GM23338 (cell line): ENCODE results near the gene RIMS1. TPM values are rescaled to one million over a fixed set of nuclear protein-coding genes. Genes with fewer than 3 reads are reported as not detected.

Experiments
- ATAC-seq: fragments of 200-7000 bp; cut with Tn5 transposase; 3 replicates; pipeline ENCODE4 v1.9.1; 2020
- DNase-seq: peaks from one replicate; pipeline ENCODE4 v3.0.0-alpha.2; 2015; ENCODE audit warnings: low spot score
- H2AFZ ChIP-seq: fragments of 200-600 bp; sonication (generic); 2 replicates; pipeline ENCODE4 v1.8.0; 2016; ENCODE audit warnings: antibody characterized with exemption, mild to moderate bottlenecking, moderate library complexity
- H3F3A ChIP-seq: fragments of 200-600 bp; sonication (generic); replicated peaks from 2 replicates; pipeline ENCODE4 v1.8.0; 2017; ENCODE audit warnings: antibody characterized with exemption, mixed run types, low read depth
- H3K27ac ChIP-seq: fragments of 200-600 bp; sonication (generic); 2 replicates; pipeline ENCODE4 v1.6.1; 2016; ENCODE audit warnings: low read depth
- H3K27me3 ChIP-seq: fragments of 200-600 bp; sonication (generic); 2 replicates; pipeline ENCODE4 v1.8.0; 2016; ENCODE audit warnings: mild to moderate bottlenecking, mixed run types, moderate library complexity; ENCODE audit not compliant: insufficient read depth
- H3K36me3 ChIP-seq: fragments of 200-600 bp; sonication (generic); 2 replicates; pipeline ENCODE4 v1.8.0; 2016; ENCODE audit warnings: mild to moderate bottlenecking; ENCODE audit not compliant: insufficient read depth
- H3K4me1 ChIP-seq: fragments of 200-600 bp; sonication (generic); 2 replicates; pipeline ENCODE4 v1.8.0; 2016; ENCODE audit warnings: mild to moderate bottlenecking, moderate library complexity; ENCODE audit not compliant: insufficient read depth
- H3K4me2 ChIP-seq: fragments of 200-600 bp; sonication (generic); 2 replicates; pipeline ENCODE4 v1.7.1; 2017; ENCODE audit warnings: mixed run types
- H3K4me3 ChIP-seq: fragments of 200-600 bp; sonication (generic); 2 replicates; pipeline ENCODE4 v1.6.1; 2016; ENCODE audit warnings: mixed run types
- H3K79me2 ChIP-seq: fragments of 200-600 bp; sonication (generic); replicated peaks from 2 replicates; pipeline ENCODE4 v1.8.0; 2017; ENCODE audit warnings: mild to moderate bottlenecking; ENCODE audit not compliant: insufficient read depth
- H3K9me2 ChIP-seq: fragments of 200-600 bp; sonication (generic); 2 replicates; pipeline ENCODE4 v1.8.0; 2017; ENCODE audit not compliant: insufficient read depth
- H4K20me1 ChIP-seq: fragments of 200-600 bp; sonication (generic); replicated peaks from 2 replicates; pipeline ENCODE4 v1.8.0; 2017; ENCODE audit warnings: mild to moderate bottlenecking; ENCODE audit not compliant: insufficient read depth
- H3K27ac Mint-ChIP-seq: 2 replicates; pipeline ENCODE4 v1.8.0; 2020; ENCODE audit warnings: inconsistent platforms, mild to moderate bottlenecking, moderate library complexity, mixed read lengths
- H3K27me3 Mint-ChIP-seq: 3 replicates; pipeline ENCODE4 v1.8.0; 2022; ENCODE audit warnings: low read depth, mild to moderate bottlenecking, moderate library complexity, mixed read lengths, inconsistent platforms; ENCODE audit not compliant: insufficient read depth, poor library complexity
- H3K36me3 Mint-ChIP-seq: 3 replicates; pipeline ENCODE4 v1.8.0; 2021; ENCODE audit warnings: low read depth, mild to moderate bottlenecking, inconsistent platforms, moderate library complexity, mixed read lengths
- H3K4me1 Mint-ChIP-seq: 3 replicates; pipeline ENCODE4 v1.8.0; 2020; ENCODE audit warnings: mild to moderate bottlenecking, inconsistent platforms, mixed read lengths
- H3K4me3 Mint-ChIP-seq: 3 replicates; pipeline ENCODE4 v1.8.0; 2021; ENCODE audit warnings: moderate library complexity, mild to moderate bottlenecking, inconsistent platforms, mixed read lengths
- H3K9me3 Mint-ChIP-seq: 3 replicates; pipeline ENCODE4 v1.8.0; 2020; ENCODE audit warnings: moderate library complexity, mild to moderate bottlenecking, inconsistent platforms, mixed read lengths
- CREB1 ChIP-seq: fragments of 250-450 bp; sonication (Bioruptor Pico); IDR thresholded peaks from 2 replicates; pipeline ENCODE4 v1.5.0; 2020; ENCODE audit warnings: low read depth, mild to moderate bottlenecking, moderate library complexity
- EZH2phosphoT487 ChIP-seq: fragments of 200-600 bp; sonication (generic); IDR thresholded peaks from one replicate; pipeline ENCODE4 v1.8.1; 2018; ENCODE audit warnings: antibody characterized with exemption; ENCODE audit not compliant: unreplicated experiment
- JUNB ChIP-seq: IDR thresholded peaks from one replicate; pipeline ENCODE4 v1.6.1; 2016; ENCODE audit warnings: antibody characterized with exemption; ENCODE audit not compliant: unreplicated experiment
- NANOG ChIP-seq: IDR thresholded peaks from 2 replicates; pipeline ENCODE4 v1.6.1; 2016; ENCODE audit warnings: antibody characterized with exemption, borderline replicate concordance
- POLR2AphosphoS5 ChIP-seq: IDR thresholded peaks from 2 replicates; pipeline ENCODE4 v1.6.1; 2016; ENCODE audit warnings: antibody characterized with exemption, low read depth
- STAT1 ChIP-seq: IDR thresholded peaks from one replicate; pipeline ENCODE4 v1.6.1; 2016; ENCODE audit warnings: antibody characterized with exemption; ENCODE audit not compliant: unreplicated experiment
- ZNF331 ChIP-seq: fragments of 250-450 bp; sonication (Bioruptor Pico); IDR thresholded peaks from 2 replicates; pipeline ENCODE4 v1.5.0; 2020; ENCODE audit warnings: low read depth, mild to moderate bottlenecking, moderate library complexity
- polyA plus RNA-seq: library from polyadenylated mRNA; unstranded; fragments of >200 nt; fragmentation: Nextera tagmentation; extraction: Ambion mirVana; gene quantifications from 2 replicates; pipeline ENCODE4 v1.2.1, GENCODE V29; 2016
- total RNA-seq: library from RNA; depleted of rRNA; stranded (reverse); fragments of >200 nt; shearing (Covaris generic); gene quantifications from 2 replicates; pipeline ENCODE4 v1.2.3, GENCODE V29; 2014
- TF ChIP-seq, protein P1 (sequence below): IDR thresholded peaks from one replicate; pipeline ENCODE4 v1.6.1; 2018; ENCODE audit warnings: antibody characterized with exemption; ENCODE audit not compliant: unreplicated experiment
- TF ChIP-seq, protein P2 (sequence below): fragments of 250-450 bp; sonication (Bioruptor Pico); IDR thresholded peaks from 2 replicates; pipeline ENCODE4 v1.5.0; 2020; ENCODE audit warnings: mild to moderate bottlenecking, moderate library complexity
- TF ChIP-seq, protein P3 (sequence below): IDR thresholded peaks from 2 replicates; pipeline ENCODE4 v1.6.1; 2016; ENCODE audit warnings: antibody characterized with exemption
- TF ChIP-seq, protein P4 (sequence below), 2 experiments: fragments of 200-600 bp in 1 of 2; sonication (generic) in 1 of 2; conservative IDR thresholded peaks; 2 replicates each; pipeline versions ENCODE4 v1.5.1 to v1.6.1; 2016 to 2017; ENCODE audit warnings: antibody characterized with exemption in 2 of 2, low read depth in 2 of 2, mild to moderate bottlenecking in 2 of 2, moderate library complexity in 1 of 2

The RIMS1 gene
- total and polyA plus RNA-seq, 2 experiments from 2014 or later, result 0.89 to 4.0 TPM

DNA sequence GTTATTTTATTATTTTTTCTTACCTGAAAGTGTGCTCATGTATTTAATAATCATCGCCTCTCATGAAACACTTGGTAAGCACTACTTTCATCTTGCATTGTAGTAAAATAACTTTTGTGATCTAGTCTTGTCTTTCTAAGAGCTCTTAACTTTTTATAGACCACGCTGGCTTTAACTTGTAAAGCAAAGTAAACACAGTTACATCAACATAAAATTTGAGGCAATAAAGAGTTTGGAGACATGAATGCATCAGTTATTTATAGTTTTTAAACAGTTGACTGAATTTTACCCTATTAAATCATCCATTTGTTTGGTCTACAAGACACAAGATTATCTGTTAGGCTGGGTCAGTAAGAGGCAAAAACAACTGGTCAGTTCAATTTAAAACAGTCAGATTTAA lies 517.1 kb downstream of the RIMS1 start:
- ATAC-seq (no peak), DNase-seq (no peak)
- no peaks in the 10 kb centered on the region for H3K79me2 ChIP-seq
- Mint-ChIP-seq H3K4me3 (no peak overlapping the region), H3K36me3 (no peaks in the 10 kb centered on the region), H3K9me3 (no peaks in the 10 kb centered on the region), H3K27me3 (no peaks in the 10 kb centered on the region), H3K27ac (no peak overlapping the region), H3K4me1 (no peaks in the 10 kb centered on the region)
- H3K27ac ChIP-seq, result no peak overlapping the region
- no peak overlapping the region for H2AFZ ChIP-seq
- no peaks in the 10 kb centered on the region for H3F3A ChIP-seq
- no peaks in the 10 kb centered on the region for H4K20me1 ChIP-seq
- TF ChIP-seq, protein P1, sequence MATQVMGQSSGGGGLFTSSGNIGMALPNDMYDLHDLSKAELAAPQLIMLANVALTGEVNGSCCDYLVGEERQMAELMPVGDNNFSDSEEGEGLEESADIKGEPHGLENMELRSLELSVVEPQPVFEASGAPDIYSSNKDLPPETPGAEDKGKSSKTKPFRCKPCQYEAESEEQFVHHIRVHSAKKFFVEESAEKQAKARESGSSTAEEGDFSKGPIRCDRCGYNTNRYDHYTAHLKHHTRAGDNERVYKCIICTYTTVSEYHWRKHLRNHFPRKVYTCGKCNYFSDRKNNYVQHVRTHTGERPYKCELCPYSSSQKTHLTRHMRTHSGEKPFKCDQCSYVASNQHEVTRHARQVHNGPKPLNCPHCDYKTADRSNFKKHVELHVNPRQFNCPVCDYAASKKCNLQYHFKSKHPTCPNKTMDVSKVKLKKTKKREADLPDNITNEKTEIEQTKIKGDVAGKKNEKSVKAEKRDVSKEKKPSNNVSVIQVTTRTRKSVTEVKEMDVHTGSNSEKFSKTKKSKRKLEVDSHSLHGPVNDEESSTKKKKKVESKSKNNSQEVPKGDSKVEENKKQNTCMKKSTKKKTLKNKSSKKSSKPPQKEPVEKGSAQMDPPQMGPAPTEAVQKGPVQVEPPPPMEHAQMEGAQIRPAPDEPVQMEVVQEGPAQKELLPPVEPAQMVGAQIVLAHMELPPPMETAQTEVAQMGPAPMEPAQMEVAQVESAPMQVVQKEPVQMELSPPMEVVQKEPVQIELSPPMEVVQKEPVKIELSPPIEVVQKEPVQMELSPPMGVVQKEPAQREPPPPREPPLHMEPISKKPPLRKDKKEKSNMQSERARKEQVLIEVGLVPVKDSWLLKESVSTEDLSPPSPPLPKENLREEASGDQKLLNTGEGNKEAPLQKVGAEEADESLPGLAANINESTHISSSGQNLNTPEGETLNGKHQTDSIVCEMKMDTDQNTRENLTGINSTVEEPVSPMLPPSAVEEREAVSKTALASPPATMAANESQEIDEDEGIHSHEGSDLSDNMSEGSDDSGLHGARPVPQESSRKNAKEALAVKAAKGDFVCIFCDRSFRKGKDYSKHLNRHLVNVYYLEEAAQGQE, result no peak
- TF ChIP-seq NANOG (no peak), JUNB (no peak), POLR2AphosphoS5 (no peak), CREB1 (no peak), EZH2phosphoT487 (no peak), ZNF331 (no peak), STAT1 (no peak)
- TF ChIP-seq, protein P2, sequence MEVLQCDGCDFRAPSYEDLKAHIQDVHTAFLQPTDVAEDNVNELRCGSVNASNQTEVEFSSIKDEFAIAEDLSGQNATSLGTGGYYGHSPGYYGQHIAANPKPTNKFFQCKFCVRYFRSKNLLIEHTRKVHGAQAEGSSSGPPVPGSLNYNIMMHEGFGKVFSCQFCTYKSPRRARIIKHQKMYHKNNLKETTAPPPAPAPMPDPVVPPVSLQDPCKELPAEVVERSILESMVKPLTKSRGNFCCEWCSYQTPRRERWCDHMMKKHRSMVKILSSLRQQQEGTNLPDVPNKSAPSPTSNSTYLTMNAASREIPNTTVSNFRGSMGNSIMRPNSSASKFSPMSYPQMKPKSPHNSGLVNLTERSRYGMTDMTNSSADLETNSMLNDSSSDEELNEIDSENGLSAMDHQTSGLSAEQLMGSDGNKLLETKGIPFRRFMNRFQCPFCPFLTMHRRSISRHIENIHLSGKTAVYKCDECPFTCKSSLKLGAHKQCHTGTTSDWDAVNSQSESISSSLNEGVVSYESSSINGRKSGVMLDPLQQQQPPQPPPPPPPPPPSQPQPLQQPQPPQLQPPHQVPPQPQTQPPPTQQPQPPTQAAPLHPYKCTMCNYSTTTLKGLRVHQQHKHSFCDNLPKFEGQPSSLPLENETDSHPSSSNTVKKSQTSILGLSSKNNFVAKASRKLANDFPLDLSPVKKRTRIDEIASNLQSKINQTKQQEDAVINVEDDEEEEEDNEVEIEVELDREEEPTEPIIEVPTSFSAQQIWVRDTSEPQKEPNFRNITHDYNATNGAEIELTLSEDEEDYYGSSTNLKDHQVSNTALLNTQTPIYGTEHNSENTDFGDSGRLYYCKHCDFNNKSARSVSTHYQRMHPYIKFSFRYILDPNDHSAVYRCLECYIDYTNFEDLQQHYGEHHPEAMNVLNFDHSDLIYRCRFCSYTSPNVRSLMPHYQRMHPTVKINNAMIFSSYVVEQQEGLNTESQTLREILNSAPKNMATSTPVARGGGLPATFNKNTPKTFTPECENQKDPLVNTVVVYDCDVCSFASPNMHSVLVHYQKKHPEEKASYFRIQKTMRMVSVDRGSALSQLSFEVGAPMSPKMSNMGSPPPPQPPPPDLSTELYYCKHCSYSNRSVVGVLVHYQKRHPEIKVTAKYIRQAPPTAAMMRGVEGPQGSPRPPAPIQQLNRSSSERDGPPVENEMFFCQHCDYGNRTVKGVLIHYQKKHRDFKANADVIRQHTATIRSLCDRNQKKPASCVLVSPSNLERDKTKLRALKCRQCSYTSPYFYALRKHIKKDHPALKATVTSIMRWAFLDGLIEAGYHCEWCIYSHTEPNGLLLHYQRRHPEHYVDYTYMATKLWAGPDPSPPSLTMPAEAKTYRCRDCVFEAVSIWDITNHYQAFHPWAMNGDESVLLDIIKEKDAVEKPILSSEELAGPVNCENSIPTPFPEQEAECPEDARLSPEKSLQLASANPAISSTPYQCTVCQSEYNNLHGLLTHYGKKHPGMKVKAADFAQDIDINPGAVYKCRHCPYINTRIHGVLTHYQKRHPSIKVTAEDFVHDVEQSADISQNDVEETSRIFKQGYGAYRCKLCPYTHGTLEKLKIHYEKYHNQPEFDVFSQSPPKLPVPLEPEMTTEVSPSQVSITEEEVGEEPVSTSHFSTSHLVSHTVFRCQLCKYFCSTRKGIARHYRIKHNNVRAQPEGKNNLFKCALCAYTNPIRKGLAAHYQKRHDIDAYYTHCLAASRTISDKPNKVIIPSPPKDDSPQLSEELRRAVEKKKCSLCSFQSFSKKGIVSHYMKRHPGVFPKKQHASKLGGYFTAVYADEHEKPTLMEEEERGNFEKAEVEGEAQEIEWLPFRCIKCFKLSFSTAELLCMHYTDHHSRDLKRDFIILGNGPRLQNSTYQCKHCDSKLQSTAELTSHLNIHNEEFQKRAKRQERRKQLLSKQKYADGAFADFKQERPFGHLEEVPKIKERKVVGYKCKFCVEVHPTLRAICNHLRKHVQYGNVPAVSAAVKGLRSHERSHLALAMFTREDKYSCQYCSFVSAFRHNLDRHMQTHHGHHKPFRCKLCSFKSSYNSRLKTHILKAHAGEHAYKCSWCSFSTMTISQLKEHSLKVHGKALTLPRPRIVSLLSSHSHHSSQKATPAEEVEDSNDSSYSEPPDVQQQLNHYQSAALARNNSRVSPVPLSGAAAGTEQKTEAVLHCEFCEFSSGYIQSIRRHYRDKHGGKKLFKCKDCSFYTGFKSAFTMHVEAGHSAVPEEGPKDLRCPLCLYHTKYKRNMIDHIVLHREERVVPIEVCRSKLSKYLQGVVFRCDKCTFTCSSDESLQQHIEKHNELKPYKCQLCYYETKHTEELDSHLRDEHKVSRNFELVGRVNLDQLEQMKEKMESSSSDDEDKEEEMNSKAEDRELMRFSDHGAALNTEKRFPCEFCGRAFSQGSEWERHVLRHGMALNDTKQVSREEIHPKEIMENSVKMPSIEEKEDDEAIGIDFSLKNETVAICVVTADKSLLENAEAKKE (CRISPR knock-in tag), result no peak
- TF ChIP-seq, protein P3, sequence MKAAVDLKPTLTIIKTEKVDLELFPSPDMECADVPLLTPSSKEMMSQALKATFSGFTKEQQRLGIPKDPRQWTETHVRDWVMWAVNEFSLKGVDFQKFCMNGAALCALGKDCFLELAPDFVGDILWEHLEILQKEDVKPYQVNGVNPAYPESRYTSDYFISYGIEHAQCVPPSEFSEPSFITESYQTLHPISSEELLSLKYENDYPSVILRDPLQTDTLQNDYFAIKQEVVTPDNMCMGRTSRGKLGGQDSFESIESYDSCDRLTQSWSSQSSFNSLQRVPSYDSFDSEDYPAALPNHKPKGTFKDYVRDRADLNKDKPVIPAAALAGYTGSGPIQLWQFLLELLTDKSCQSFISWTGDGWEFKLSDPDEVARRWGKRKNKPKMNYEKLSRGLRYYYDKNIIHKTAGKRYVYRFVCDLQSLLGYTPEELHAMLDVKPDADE, result no peak
- TF ChIP-seq, protein P4, sequence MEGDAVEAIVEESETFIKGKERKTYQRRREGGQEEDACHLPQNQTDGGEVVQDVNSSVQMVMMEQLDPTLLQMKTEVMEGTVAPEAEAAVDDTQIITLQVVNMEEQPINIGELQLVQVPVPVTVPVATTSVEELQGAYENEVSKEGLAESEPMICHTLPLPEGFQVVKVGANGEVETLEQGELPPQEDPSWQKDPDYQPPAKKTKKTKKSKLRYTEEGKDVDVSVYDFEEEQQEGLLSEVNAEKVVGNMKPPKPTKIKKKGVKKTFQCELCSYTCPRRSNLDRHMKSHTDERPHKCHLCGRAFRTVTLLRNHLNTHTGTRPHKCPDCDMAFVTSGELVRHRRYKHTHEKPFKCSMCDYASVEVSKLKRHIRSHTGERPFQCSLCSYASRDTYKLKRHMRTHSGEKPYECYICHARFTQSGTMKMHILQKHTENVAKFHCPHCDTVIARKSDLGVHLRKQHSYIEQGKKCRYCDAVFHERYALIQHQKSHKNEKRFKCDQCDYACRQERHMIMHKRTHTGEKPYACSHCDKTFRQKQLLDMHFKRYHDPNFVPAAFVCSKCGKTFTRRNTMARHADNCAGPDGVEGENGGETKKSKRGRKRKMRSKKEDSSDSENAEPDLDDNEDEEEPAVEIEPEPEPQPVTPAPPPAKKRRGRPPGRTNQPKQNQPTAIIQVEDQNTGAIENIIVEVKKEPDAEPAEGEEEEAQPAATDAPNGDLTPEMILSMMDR (conservative IDR thresholded peaks at IDR 0.05; ENCODE audit: low read depth in 2 of 2), result no peak
- no peak overlapping the region for H3K4me3 ChIP-seq
- no peaks in the 10 kb centered on the region for H3K27me3 ChIP-seq
- H3K9me2 ChIP-seq, result 0 out of 2 replicates have a peak, but pooled peaks cover 7% of the 10 kb centered on the region
- H3K36me3 ChIP-seq, result no peaks in the 10 kb centered on the region
- no peaks in the 10 kb centered on the region for H3K4me1 ChIP-seq
- H3K4me2 ChIP-seq, result no peak overlapping the region
